K562 (cell line): ENCODE results near the gene KIAA0513. TPM values are rescaled to one million over a fixed set of nuclear protein-coding genes. Genes with fewer than 3 reads are reported as not detected.
A peak's percentile ranks its signal among the peaks of the same experiment; 100 is the strongest.

Source experiments
- ATAC-seq: fragments of 200-7000 bp; cut with Tn5 transposase; 3 replicates; pipeline ENCODE4 v1.9.1; 2020; ENCODE audit warnings: moderate library complexity
- BruUV-seq: library from RNA; stranded (reverse); fragments of 400-500 nt; replicated peaks from 2 replicates; lab custom pipeline; 2021; lab: Mats Ljungman, UMichigan
- CTCF ChIA-PET: fragments of 300-600 bp; formaldehyde crosslinking; extraction: SDS; loops from one replicate; lab custom pipeline; 2021; ENCODE audit warnings: low intra/inter-chr PET ratio; lab: Yijun Ruan, JAX
- POLR2A ChIA-PET: fragments of 300-600, 350-650 bp; sonication (Branson Sonifier 250); formaldehyde crosslinking; extraction: SDS; loops from one replicate; lab custom pipeline; 2021; ENCODE audit warnings: antibody characterized with exemption, inconsistent platforms; lab: Yijun Ruan, JAX
- DNase-seq, 4 experiments: peaks; one replicate each; pipeline versions ENCODE4 v3.0.0 to v3.0.0-alpha.2; 2011 to 2018; ENCODE audit warnings: low spot score in 3 of 4, mixed read lengths in 3 of 4; ENCODE audit errors: extremely low read depth in 1 of 4
- FAIRE-seq: peaks from 2 replicates; lab custom pipeline; 2011; peaks lifted over from hg19 to GRCh38; lab: Jason Lieb, UNC
- H2AFZ ChIP-seq: 2 replicates; pipeline ENCODE4 v1.6.0; 2011; ENCODE audit warnings: low read depth, low read length, control low read depth, inconsistent platforms
- H3K27ac ChIP-seq: fragments of 200-600 bp; 3 replicates; pipeline ENCODE4 v1.8.0; 2011; ENCODE audit warnings: low read depth, mild to moderate bottlenecking, control low read depth, inconsistent platforms, low read length, moderate library complexity, mixed read lengths; ENCODE audit errors: extremely low read depth
- H3K27me3 ChIP-seq, 2 experiments: fragments of 300-600 bp in 1 of 2; 2 replicates in 1 of 2; 3 replicates in 1 of 2; pipeline versions ENCODE4 v1.6.0 to v1.8.0; 2011; ENCODE audit warnings: inconsistent platforms in 2 of 2, low read length in 2 of 2, mild to moderate bottlenecking in 1 of 2, mixed read lengths in 1 of 2, moderate library complexity in 1 of 2; ENCODE audit not compliant: control insufficient read depth in 2 of 2, insufficient read depth in 2 of 2
- H3K36me3 ChIP-seq: fragments of 300-600 bp; 3 replicates; pipeline ENCODE4 v1.8.0; 2011; ENCODE audit warnings: mild to moderate bottlenecking, low read length, inconsistent platforms; ENCODE audit not compliant: control insufficient read depth, insufficient read depth
- H3K4me1 ChIP-seq, 2 experiments: fragments of 200-600 bp in 1 of 2; replicated peaks in 1 of 2; 2 replicates in 1 of 2; 3 replicates in 1 of 2; pipeline versions ENCODE4 v1.5.1 to v1.8.0; 2011; ENCODE audit warnings: inconsistent platforms in 2 of 2, low read length in 2 of 2, mild to moderate bottlenecking in 1 of 2, mixed read lengths in 1 of 2, moderate library complexity in 1 of 2; ENCODE audit not compliant: control insufficient read depth in 2 of 2, insufficient read depth in 2 of 2
- H3K4me2 ChIP-seq: 2 replicates; pipeline ENCODE4 v1.6.1; 2011; ENCODE audit warnings: low read length, control low read depth, inconsistent platforms, mixed read lengths; ENCODE audit not compliant: insufficient read depth
- H3K4me3 ChIP-seq: fragments of 200-600 bp; sonication (generic), shearing (Covaris generic); 2 replicates; pipeline ENCODE4 v1.5.1; 2016; ENCODE audit warnings: control low read depth, inconsistent platforms
- H3K79me2 ChIP-seq: fragments of 200-600 bp; 3 replicates; pipeline ENCODE4 v1.8.0; 2011; ENCODE audit warnings: low read length, inconsistent platforms; ENCODE audit not compliant: control insufficient read depth, insufficient read depth
- H3K9ac ChIP-seq, 2 experiments: 2 replicates each; pipeline versions ENCODE4 v1.6.0 to v1.6.1; 2011; ENCODE audit warnings: low read depth in 2 of 2, low read length in 2 of 2, control low read depth in 1 of 2, inconsistent platforms in 1 of 2, mild to moderate bottlenecking in 1 of 2, mixed read lengths in 1 of 2; ENCODE audit not compliant: insufficient read depth in 1 of 2
- H3K9me1 ChIP-seq: one replicate; pipeline ENCODE4 v1.6.0; 2011; ENCODE audit warnings: inconsistent platforms, mild to moderate bottlenecking, low read length, moderate library complexity; ENCODE audit not compliant: control insufficient read depth, insufficient read depth
- H3K9me3 ChIP-seq: replicated peaks from 2 replicates; pipeline ENCODE4 v1.5.1; 2011; ENCODE audit warnings: low read depth, low read length, inconsistent platforms; ENCODE audit not compliant: control insufficient read depth, insufficient read depth
- H4K20me1 ChIP-seq: replicated peaks from 2 replicates; pipeline ENCODE4 v1.6.1; 2011; ENCODE audit warnings: low read length, inconsistent platforms, mixed read lengths; ENCODE audit not compliant: control insufficient read depth, insufficient read depth
- NFE2 ChIP-seq: IDR thresholded peaks from 2 replicates; pipeline ENCODE4 v1.6.1; 2014; ENCODE audit warnings: antibody characterized with exemption, low read depth
- NR2C2 ChIP-seq, 2 experiments: fragments of 200-800 bp in 1 of 2; sonication (Bioruptor generic) in 1 of 2; sonication (generic) in 1 of 2; formaldehyde crosslinking in 1 of 2; IDR thresholded peaks; 2 replicates each; pipeline versions ENCODE4 v1.6.1 to v1.8.0; 2016 to 2022; ENCODE audit warnings: mild to moderate bottlenecking in 1 of 2, missing compliant biosample characterization in 1 of 2, missing genetic modification characterization in 1 of 2, missing genetic modification reagents in 1 of 2
- ZNF24 ChIP-seq: fragments of 450-650 bp; IDR thresholded peaks from 2 replicates; pipeline ENCODE4 v1.6.1; 2016
- WGBS: fragments of 100-300 bp; shearing (Covaris generic); methylation state at CpG from one replicate; pipeline ENCODE4 v1.1.6; 2016; ENCODE audit warnings: low coverage, mixed read lengths; ENCODE audit not compliant: insufficient coverage; ENCODE audit errors: missing lambda C conversion rate; 5-methylcytosine and 5-hydroxymethylcytosine counted together
- in situ Hi-C: fragments of 300-500 bp; cut with MboI; formaldehyde crosslinking; loops from 4 replicates; pipeline ENCODE4 v1.15.0; 2018; ENCODE audit warnings: inconsistent platforms, mixed read lengths
- intact Hi-C: fragments of 100-400 bp; cut with micrococcal nuclease; formaldehyde crosslinking; loops from 2 replicates; pipeline ENCODE4 v1.14.2; 2022
- polyA plus RNA-seq, 8 experiments: library from polyadenylated mRNA; depleted of rRNA in 4 of 8; stranded (reverse) in 5 of 8; unstranded in 3 of 8; fragments of >200 nt; fragmentation: Nextera tagmentation in 2 of 8; fragmentation: Illumina TruSeq in 1 of 8; extraction: Ambion mirVana in 2 of 8; extraction: Trizol in 1 of 8; gene quantifications; 2 replicates each; pipeline versions ENCODE4 v1.2.1 to v1.2.3, GENCODE V29; 2011 to 2014; ENCODE audit warnings: inconsistent platforms in 1 of 8, missing spikeins in 1 of 8
- total RNA-seq, 7 experiments: library from RNA; depleted of rRNA in 6 of 7; stranded (reverse); fragments of >200 nt in 6 of 7; fragmentation: Illumina TruSeq in 2 of 7; extraction: Trizol in 2 of 7; gene quantifications; 2 replicates each; pipeline versions ENCODE4 v1.2.1 to v1.2.3, GENCODE V29; 2011 to 2021; ENCODE audit warnings: low replicate concordance in 1 of 7
- TF ChIP-seq, protein P1 (sequence below): sonication (generic); formaldehyde crosslinking; IDR thresholded peaks from 2 replicates; pipeline ENCODE4 v1.4.0; 2020; ENCODE audit warnings: mild to moderate bottlenecking, missing genetic modification reagents
- TF ChIP-seq, protein P2 (sequence below), 2 experiments: IDR thresholded peaks; 2 replicates each; pipeline ENCODE4 v1.6.1; 2011; ENCODE audit warnings: borderline replicate concordance in 1 of 2, control low read depth in 1 of 2, low read depth in 1 of 2, low read length in 1 of 2, mild to moderate bottlenecking in 1 of 2, mixed read lengths in 1 of 2, moderate library complexity in 1 of 2; ENCODE audit not compliant: insufficient read depth in 1 of 2, insufficient read length in 1 of 2, poor library complexity in 1 of 2, severe bottlenecking in 1 of 2; ENCODE audit errors: extremely low read depth in 1 of 2
- TF ChIP-seq, protein P3 (sequence below): fragments of 250-450 bp; sonication (Bioruptor Pico); IDR thresholded peaks from 2 replicates; pipeline ENCODE4 v1.9.0; 2021; ENCODE audit warnings: mild to moderate bottlenecking

The KIAA0513 gene
- total and polyA plus RNA-seq, 9 of the 15 experiments (the other 6 are each of a cell fraction or from before 2014, with no cell fraction given), result 0.18 to 13.7 (median 10.2) TPM

DNA sequence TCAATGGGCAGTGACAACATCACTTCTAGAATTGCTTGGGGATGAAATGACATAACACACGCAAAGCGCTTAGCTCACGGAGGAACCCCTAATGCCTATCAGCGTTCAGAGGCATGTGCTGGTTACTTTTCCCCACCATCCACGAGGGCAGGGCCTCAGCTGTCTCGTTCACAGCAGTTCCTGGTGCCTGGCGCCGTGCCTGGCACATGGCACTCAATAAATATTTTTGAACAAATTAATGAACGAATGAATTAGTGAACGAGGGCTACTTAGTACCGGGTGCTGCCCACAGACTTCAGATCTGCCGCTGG, 98.8 kb downstream of the KIAA0513 start:
- no peak overlapping the region for H3K27ac ChIP-seq
- in situ Hi-C loops (no loop called here), intact Hi-C loops (no loop called here)
- H3K9ac ChIP-seq, result peak overlapping the region in 1 of 2 experiments; percentile 75; a peak in 2 of 4 replicates
- POLR2A ChIA-PET, result interaction anchor here (0.6 kb wide), 1 partner anchor 9 kb away, joined by 4 read pairs; no protein-coding TSS in a partner anchor
- FAIRE-seq (no peak), DNase-seq (no peak), ATAC-seq (no peak)
- WGBS, result 28% methylated on average over 12 of the region's 12 CpGs
- no peaks in the 10 kb centered on the region for H3K9me1 ChIP-seq
- H3K36me3 ChIP-seq, result no peaks in the 10 kb centered on the region
- H3K79me2 ChIP-seq, result no peaks in the 10 kb centered on the region
- H3K4me3 ChIP-seq, result no peak overlapping the region
- no TSS peak for BruUV-seq
- H4K20me1 ChIP-seq, result no peaks in the 10 kb centered on the region; the same call in 1 of the 2 replicates
- no peak overlapping the region for H2AFZ ChIP-seq
- peaks cover 3% of the 10 kb centered on the region; the same call in 1 of the 2 replicates for H3K9me3 ChIP-seq
- peaks cover 9 to 22% of the 10 kb centered on the region in 2 experiments for H3K4me1 ChIP-seq
- CTCF ChIA-PET, result no interaction called here
- peaks cover 13 to 39% of the 10 kb centered on the region in 2 experiments; a peak in 3 of 5 replicates for H3K27me3 ChIP-seq
- TF ChIP-seq, protein P1, sequence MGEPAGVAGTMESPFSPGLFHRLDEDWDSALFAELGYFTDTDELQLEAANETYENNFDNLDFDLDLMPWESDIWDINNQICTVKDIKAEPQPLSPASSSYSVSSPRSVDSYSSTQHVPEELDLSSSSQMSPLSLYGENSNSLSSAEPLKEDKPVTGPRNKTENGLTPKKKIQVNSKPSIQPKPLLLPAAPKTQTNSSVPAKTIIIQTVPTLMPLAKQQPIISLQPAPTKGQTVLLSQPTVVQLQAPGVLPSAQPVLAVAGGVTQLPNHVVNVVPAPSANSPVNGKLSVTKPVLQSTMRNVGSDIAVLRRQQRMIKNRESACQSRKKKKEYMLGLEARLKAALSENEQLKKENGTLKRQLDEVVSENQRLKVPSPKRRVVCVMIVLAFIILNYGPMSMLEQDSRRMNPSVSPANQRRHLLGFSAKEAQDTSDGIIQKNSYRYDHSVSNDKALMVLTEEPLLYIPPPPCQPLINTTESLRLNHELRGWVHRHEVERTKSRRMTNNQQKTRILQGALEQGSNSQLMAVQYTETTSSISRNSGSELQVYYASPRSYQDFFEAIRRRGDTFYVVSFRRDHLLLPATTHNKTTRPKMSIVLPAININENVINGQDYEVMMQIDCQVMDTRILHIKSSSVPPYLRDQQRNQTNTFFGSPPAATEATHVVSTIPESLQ, result no peak
- TF ChIP-seq NFE2 (no peak), NR2C2 (CRISPR knock-in tag; IDR thresholded peaks at IDR 0.05) (no peak), NR2C2 (tag; IDR thresholded peaks at IDR 0.05) (no peak), ZNF24 (0 out of 2 replicates have a peak, but pooled peaks have one; percentile 34)
- TF ChIP-seq, protein P2, sequence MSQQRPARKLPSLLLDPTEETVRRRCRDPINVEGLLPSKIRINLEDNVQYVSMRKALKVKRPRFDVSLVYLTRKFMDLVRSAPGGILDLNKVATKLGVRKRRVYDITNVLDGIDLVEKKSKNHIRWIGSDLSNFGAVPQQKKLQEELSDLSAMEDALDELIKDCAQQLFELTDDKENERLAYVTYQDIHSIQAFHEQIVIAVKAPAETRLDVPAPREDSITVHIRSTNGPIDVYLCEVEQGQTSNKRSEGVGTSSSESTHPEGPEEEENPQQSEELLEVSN (IDR thresholded peaks at IDR 0.05; ENCODE audit: borderline replicate concordance in 1 of 2, extremely low read depth in 1 of 2, insufficient read depth in 1 of 2, insufficient read length in 1 of 2, low read depth in 1 of 2, low read length in 1 of 2, poor library complexity in 1 of 2, severe bottlenecking in 1 of 2), result peak in 1 of 2 experiments; percentile 19
- TF ChIP-seq, protein P3, sequence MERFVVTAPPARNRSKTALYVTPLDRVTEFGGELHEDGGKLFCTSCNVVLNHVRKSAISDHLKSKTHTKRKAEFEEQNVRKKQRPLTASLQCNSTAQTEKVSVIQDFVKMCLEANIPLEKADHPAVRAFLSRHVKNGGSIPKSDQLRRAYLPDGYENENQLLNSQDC (CRISPR knock-in tag), result no peak
- H3K4me2 ChIP-seq, result no peak overlapping the region
